Measurements from ENCODE around the gene C4orf46. TPM values are rescaled to one million over a fixed set of nuclear protein-coding genes. Genes with fewer than 3 reads are reported as not detected.
A peak's percentile ranks its signal among the peaks of the same experiment; 100 is the strongest.

Gene C4orf46
- total RNA-seq, 2 experiments from 2014 or later = 23.9 to 30.4 TPM

GRCh38 chr4:158624889-158625478 lies 46.7 kb downstream of the C4orf46 start:
- Histone ChIP-seq H3K4me3 (ENCODE audit: low read depth, low read length, poor library complexity, severe bottlenecking) (no peak overlapping the region), H3K4me1 (ENCODE audit: insufficient read depth, low read length, poor library complexity, severe bottlenecking) (no peaks in the 10 kb centered on the region), H3K27ac (ENCODE audit: low read depth, low read length, poor library complexity, severe bottlenecking) (no peak overlapping the region), H4K20me1 (ENCODE audit: insufficient read depth, low read length) (no peaks in the 10 kb centered on the region), H3K9me2 (ENCODE audit: insufficient read depth, low read length) (no peaks in the 10 kb centered on the region), H2AFZ (ENCODE audit: low read length) (no peak overlapping the region), H3K79me2 (ENCODE audit: insufficient read depth, low read depth, low read length) (no peaks in the 10 kb centered on the region), H3K4me2 (ENCODE audit: low read length) (no peak overlapping the region), H3K9me3 (ENCODE audit: low read length) (no peaks in the 10 kb centered on the region), H3K36me3 (ENCODE audit: insufficient read depth, low read length) (no peaks in the 10 kb centered on the region)
- CTCF ChIA-PET (ENCODE audit: unreplicated experiment) = no interaction called here
- POLR2A ChIA-PET = no interaction called here
- intact Hi-C loops (cut with micrococcal nuclease; ENCODE audit: unreplicated experiment) = loop anchor here (10.0 kb wide), 2 partner anchors 130 to 630 kb away; no protein-coding TSS in a partner anchor
- TF ChIP-seq CTCF (conservative IDR thresholded peaks at IDR 0.05; ENCODE audit: low read length) = peak; percentile 87
- TF ChIP-seq EZH2phosphoT487 (IDR thresholded peaks at IDR 0.05; ENCODE audit: borderline replicate concordance, low read depth, low read length) = no peak
- BruUV-seq (replicated peaks) = no TSS peak
- DNase-seq (ENCODE audit: low spot score) = peak; percentile 60

- CTCF ChIA-PET (ENCODE audit: unreplicated experiment) = no interaction called here
These were observed 49.4 kb downstream of the C4orf46 start for GRCh38 chr4:158622251-158622650.

More at GRCh38 chr4:158622251-158622650, 49.4 kb downstream of the C4orf46 start:
- Histone ChIP-seq H3K4me2 (ENCODE audit: low read length) (no peak overlapping the region), H3K4me3 (ENCODE audit: low read depth, low read length, poor library complexity, severe bottlenecking) (no peak overlapping the region), H3K4me1 (ENCODE audit: insufficient read depth, low read length, poor library complexity, severe bottlenecking) (no peaks in the 10 kb centered on the region), H3K9me3 (ENCODE audit: low read length) (no peaks in the 10 kb centered on the region), H3K36me3 (ENCODE audit: insufficient read depth, low read length) (no peaks in the 10 kb centered on the region), H3K9me2 (ENCODE audit: insufficient read depth, low read length) (no peaks in the 10 kb centered on the region), H3K27ac (ENCODE audit: low read depth, low read length, poor library complexity, severe bottlenecking) (no peak overlapping the region), H3K79me2 (ENCODE audit: insufficient read depth, low read depth, low read length) (no peaks in the 10 kb centered on the region), H4K20me1 (ENCODE audit: insufficient read depth, low read length) (no peaks in the 10 kb centered on the region), H2AFZ (ENCODE audit: low read length) (no peak overlapping the region)
- intact Hi-C loops (cut with micrococcal nuclease; ENCODE audit: unreplicated experiment) = loop anchor here (10.0 kb wide), 2 partner anchors 127 to 627 kb away; no protein-coding TSS in a partner anchor
- no peak for DNase-seq (ENCODE audit: low spot score)
- TF ChIP-seq CTCF (conservative IDR thresholded peaks at IDR 0.05; ENCODE audit: low read length) (no peak), EZH2phosphoT487 (IDR thresholded peaks at IDR 0.05; ENCODE audit: borderline replicate concordance, low read depth, low read length) (no peak)
- no TSS peak for BruUV-seq (replicated peaks)
- POLR2A ChIA-PET = no interaction called here

Measured in OCI-LY7 (cell line).